ENCODE measurements around the gene BEAN1.

DNA sequence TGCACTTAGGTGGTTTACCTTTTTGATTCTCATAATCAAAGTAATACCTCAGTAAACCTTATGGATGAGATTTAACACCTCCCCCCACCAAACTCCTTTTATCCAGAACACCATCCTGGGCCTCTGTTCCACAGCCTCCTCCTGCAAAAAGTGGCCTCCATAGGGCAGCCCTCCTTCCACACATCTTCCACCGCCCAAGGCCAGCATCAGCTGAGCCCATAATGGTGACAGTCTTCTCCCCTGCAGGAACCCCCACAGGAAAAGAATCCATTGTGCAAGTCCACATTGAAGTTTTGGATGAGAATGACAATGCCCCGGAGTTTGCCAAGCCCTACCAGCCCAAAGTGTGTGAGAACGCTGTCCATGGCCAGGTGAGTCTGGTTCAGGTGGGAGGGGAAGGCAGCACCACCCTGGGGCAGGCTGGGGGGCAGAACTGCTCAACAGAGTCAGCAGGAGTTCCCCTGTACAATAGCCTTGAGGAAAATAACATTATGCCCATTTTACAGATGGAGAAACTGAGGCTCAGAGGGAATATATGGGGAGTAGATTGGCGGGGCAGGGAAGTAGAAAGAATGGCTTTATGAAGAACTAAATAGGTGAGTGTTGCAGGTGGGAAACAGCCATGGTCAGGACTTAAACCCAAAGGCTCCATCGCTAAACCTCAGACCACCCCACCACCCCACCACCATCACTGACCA, 29.2 kb upstream of the BEAN1 start:
- TF ChIP-seq ZNF366 (tag by site-specific recombination; conservative IDR thresholded peaks at IDR 0.05) (no peak), TCF7L2 (IDR thresholded peaks at IDR 0.05; ENCODE audit: borderline replicate concordance, low read depth, low read length) (no peak), ZNF146 (tag by site-specific recombination; IDR thresholded peaks at IDR 0.05) (no peak), ZNF658 (tag by site-specific recombination; IDR thresholded peaks at IDR 0.05) (no peak), ZNF394 (tag by site-specific recombination; IDR thresholded peaks at IDR 0.05; ENCODE audit: borderline replicate concordance) (no peak), ZNF561 (tag by site-specific recombination; IDR thresholded peaks at IDR 0.05; ENCODE audit: borderline replicate concordance) (no peak)
- TF ChIP-seq, protein P1, sequence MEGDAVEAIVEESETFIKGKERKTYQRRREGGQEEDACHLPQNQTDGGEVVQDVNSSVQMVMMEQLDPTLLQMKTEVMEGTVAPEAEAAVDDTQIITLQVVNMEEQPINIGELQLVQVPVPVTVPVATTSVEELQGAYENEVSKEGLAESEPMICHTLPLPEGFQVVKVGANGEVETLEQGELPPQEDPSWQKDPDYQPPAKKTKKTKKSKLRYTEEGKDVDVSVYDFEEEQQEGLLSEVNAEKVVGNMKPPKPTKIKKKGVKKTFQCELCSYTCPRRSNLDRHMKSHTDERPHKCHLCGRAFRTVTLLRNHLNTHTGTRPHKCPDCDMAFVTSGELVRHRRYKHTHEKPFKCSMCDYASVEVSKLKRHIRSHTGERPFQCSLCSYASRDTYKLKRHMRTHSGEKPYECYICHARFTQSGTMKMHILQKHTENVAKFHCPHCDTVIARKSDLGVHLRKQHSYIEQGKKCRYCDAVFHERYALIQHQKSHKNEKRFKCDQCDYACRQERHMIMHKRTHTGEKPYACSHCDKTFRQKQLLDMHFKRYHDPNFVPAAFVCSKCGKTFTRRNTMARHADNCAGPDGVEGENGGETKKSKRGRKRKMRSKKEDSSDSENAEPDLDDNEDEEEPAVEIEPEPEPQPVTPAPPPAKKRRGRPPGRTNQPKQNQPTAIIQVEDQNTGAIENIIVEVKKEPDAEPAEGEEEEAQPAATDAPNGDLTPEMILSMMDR (tag by site-specific recombination; IDR thresholded peaks at IDR 0.05): no peak

Data from HEK293 (cell line).